Measurements from ENCODE around the gene C6orf132. TPM values are rescaled to one million over a fixed set of nuclear protein-coding genes. Genes with fewer than 3 reads are reported as not detected.

Gene C6orf132
- total RNA-seq, 1 donor from 2014 or later, result 2.0 TPM

GRCh38 chr6:42093582-42094329 is 48.7 kb downstream of the C6orf132 start:
- DNase-seq (ENCODE audit: missing footprints), result no peak
- ATAC-seq, result peak; percentile 66
- intact Hi-C loops (cut with DNase I), result no loop called here

GRCh38 chr6:42091718-42092023 is 50.7 kb downstream of the C6orf132 start:
- no peak for DNase-seq (ENCODE audit: missing footprints)
- ATAC-seq, result no peak
- intact Hi-C loops (cut with DNase I), result no loop called here

GRCh38 chr6:42090819-42091717 is 51.4 kb downstream of the C6orf132 start:
- no peak for ATAC-seq
- DNase-seq (ENCODE audit: missing footprints), result no peak

GRCh38 chr6:42088101-42088591 is 54.3 kb downstream of the C6orf132 start:
- DNase-seq (ENCODE audit: missing footprints) (no peak), ATAC-seq (peak; percentile 84)
- intact Hi-C loops (cut with DNase I), result no loop called here

More at GRCh38 chr6:42090819-42091717, 51.4 kb downstream of the C6orf132 start:
- intact Hi-C loops (cut with DNase I), result no loop called here

GRCh38 chr6:42086046-42087035 is 56.1 kb downstream of the C6orf132 start:
- DNase-seq (ENCODE audit: missing footprints), result no peak
- peak; percentile 46 for ATAC-seq
- intact Hi-C loops (cut with DNase I), result no loop called here

GRCh38 chr6:42084889-42085288 is 57.5 kb downstream of the C6orf132 start:
- DNase-seq (ENCODE audit: missing footprints) (no peak), ATAC-seq (no peak)
- intact Hi-C loops (cut with DNase I), result no loop called here

- ATAC-seq, result peak; percentile 26
- intact Hi-C loops (cut with DNase I), result no loop called here
- no peak for DNase-seq (ENCODE audit: missing footprints)
Measured at GRCh38 chr6:42083530-42083929, 58.9 kb downstream of the C6orf132 start.

- no peak for DNase-seq (ENCODE audit: missing footprints)
- intact Hi-C loops (cut with DNase I), result loop anchor here (5.0 kb wide), 1 partner anchor 132 kb away; no protein-coding TSS in a partner anchor
- ATAC-seq, result no peak
Measured at GRCh38 chr6:42079941-42080464, 62.4 kb downstream of the C6orf132 start.

GRCh38 chr6:42078386-42078785 is 64.0 kb downstream of the C6orf132 start:
- intact Hi-C loops (cut with DNase I), result loop anchor here (5.0 kb wide), 1 partner anchor 134 kb away; no protein-coding TSS in a partner anchor
- ATAC-seq (no peak), DNase-seq (ENCODE audit: missing footprints) (no peak)

GRCh38 chr6:42075159-42075838 is 67.1 kb downstream of the C6orf132 start:
- ATAC-seq (peak; percentile 67), DNase-seq (ENCODE audit: missing footprints) (peak; percentile 87)
- intact Hi-C loops (cut with DNase I), result loop anchor here (1.0 to 5.0 kb wide), 2 partner anchors 91 to 137 kb away; no protein-coding TSS in a partner anchor

- no peak for DNase-seq (ENCODE audit: missing footprints)
- intact Hi-C loops (cut with DNase I), result no loop called here
- ATAC-seq, result no peak
Measured at GRCh38 chr6:42073287-42073686, 69.1 kb downstream of the C6orf132 start.

- DNase-seq (ENCODE audit: missing footprints), result no peak
- intact Hi-C loops (cut with DNase I), result no loop called here
- no peak for ATAC-seq
Measured at GRCh38 chr6:42071881-42072583, 70.4 kb downstream of the C6orf132 start.

GRCh38 chr6:42068872-42069522 is 73.4 kb downstream of the C6orf132 start:
- DNase-seq (ENCODE audit: missing footprints) (no peak), ATAC-seq (no peak)
- intact Hi-C loops (cut with DNase I), result loop anchor here (5.0 kb wide), 1 partner anchor 33 kb away; no protein-coding TSS in a partner anchor

- no peak for DNase-seq (ENCODE audit: missing footprints)
- ATAC-seq, result peak; percentile 91
- intact Hi-C loops (cut with DNase I), result loop anchor here (5.0 kb wide), 1 partner anchor 34 kb away; no protein-coding TSS in a partner anchor
Measured at GRCh38 chr6:42068173-42068572, 74.2 kb downstream of the C6orf132 start.

- intact Hi-C loops (cut with DNase I), result loop anchor here (5.0 kb wide), 1 partner anchor 36 kb away; no protein-coding TSS in a partner anchor
- DNase-seq (ENCODE audit: missing footprints) (no peak), ATAC-seq (no peak)
Measured at GRCh38 chr6:42066156-42066675, 76.2 kb downstream of the C6orf132 start.

- DNase-seq (ENCODE audit: missing footprints) (no peak), ATAC-seq (no peak)
- intact Hi-C loops (cut with DNase I), result no loop called here
Measured at GRCh38 chr6:42059743-42060142, 82.7 kb downstream of the C6orf132 start.

Data from Right ventricle myocardium inferior (tissue), 1 donor.